ENCODE data around the gene FOXP1. TPM values are rescaled to one million over a fixed set of nuclear protein-coding genes. Genes with fewer than 3 reads are reported as not detected.

FOXP1 gene
- total RNA-seq, 1 experiment from 2014 or later, result 334 TPM

DNA sequence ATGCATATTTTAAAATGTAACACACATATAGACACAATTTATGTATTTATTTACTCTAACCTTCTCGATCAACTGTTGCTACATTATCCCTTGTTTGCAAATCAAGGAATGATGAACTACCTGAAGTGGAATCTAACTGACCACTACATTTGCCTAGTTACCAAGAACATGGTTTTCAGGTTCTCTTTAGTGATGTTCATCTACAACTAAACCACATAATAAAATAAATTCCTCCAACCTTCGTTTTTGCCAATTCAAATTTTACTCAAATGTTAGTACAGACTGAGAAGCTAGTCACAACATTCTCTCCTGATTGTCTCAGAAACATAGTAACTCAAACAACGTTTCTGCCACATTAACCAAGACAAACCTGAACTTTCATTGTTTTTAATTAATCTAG lies 521.9 kb downstream of the FOXP1 start:
- H3K4me3 ChIP-seq (ENCODE audit: low read length), result no peak overlapping the region
- H3K9me2 ChIP-seq (replicated peaks; ENCODE audit: insufficient read depth, low read length), result no peaks in the 10 kb centered on the region
- DNase-seq, result no peak
- H3K79me2 ChIP-seq (ENCODE audit: low read length), result peaks cover 95% of the 10 kb centered on the region
- peaks cover 91% of the 10 kb centered on the region for H3K4me1 ChIP-seq (ENCODE audit: low read length)
- no peak overlapping the region for H2AFZ ChIP-seq (ENCODE audit: low read length)
- peak overlapping the region; percentile 82 for H3K27ac ChIP-seq (ENCODE audit: low read length)
- H3K36me3 ChIP-seq (ENCODE audit: insufficient read depth, low read length), result no peaks in the 10 kb centered on the region; the same call in 1 of the 2 replicates
- H3K4me2 ChIP-seq (ENCODE audit: low read depth, low read length, poor library complexity, severe bottlenecking), result peak overlapping the region; percentile 82
- H3K9me3 ChIP-seq (ENCODE audit: low read length), result no peaks in the 10 kb centered on the region
- no peaks in the 10 kb centered on the region for H3K27me3 ChIP-seq (ENCODE audit: low read length)
- H3K9ac ChIP-seq (ENCODE audit: low read length), result no peak overlapping the region
- peaks cover 37% of the 10 kb centered on the region; the same call in 1 of the 2 replicates for H4K20me1 ChIP-seq (ENCODE audit: insufficient read depth, low read depth, low read length)

DNA sequence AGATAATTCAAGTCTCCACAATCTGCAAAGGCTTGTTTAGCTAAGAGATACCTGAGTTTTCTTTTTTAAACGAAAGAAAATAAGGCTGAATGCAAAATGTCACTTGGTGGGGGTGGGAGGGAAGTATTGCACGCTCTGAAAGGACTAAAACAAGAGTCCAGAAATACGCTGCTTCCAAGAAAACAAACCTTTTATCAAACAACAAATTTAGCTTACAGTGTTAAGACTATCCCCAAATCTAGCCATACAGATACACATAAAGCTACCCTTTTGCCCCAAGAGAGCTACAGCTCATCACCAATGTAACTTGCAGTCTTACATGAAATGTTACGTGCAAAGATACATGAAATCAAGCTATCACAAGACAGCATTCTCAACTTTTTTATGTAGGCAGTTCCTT lies 522.5 kb downstream of the FOXP1 start:
- Histone ChIP-seq H4K20me1 (ENCODE audit: insufficient read depth, low read depth, low read length) (peaks cover 35% of the 10 kb centered on the region; the same call in 1 of the 2 replicates), H3K36me3 (ENCODE audit: insufficient read depth, low read length) (no peaks in the 10 kb centered on the region; the same call in 1 of the 2 replicates), H3K4me3 (ENCODE audit: low read length) (no peak overlapping the region), H2AFZ (ENCODE audit: low read length) (no peak overlapping the region), H3K4me1 (ENCODE audit: low read length) (peaks cover 91% of the 10 kb centered on the region), H3K9ac (ENCODE audit: low read length) (no peak overlapping the region), H3K27ac (ENCODE audit: low read length) (peak overlapping the region; percentile 82), H3K9me2 (replicated peaks; ENCODE audit: insufficient read depth, low read length) (no peaks in the 10 kb centered on the region), H3K9me3 (ENCODE audit: low read length) (no peaks in the 10 kb centered on the region), H3K79me2 (ENCODE audit: low read length) (peaks cover 95% of the 10 kb centered on the region), H3K4me2 (ENCODE audit: low read depth, low read length, poor library complexity, severe bottlenecking) (peak overlapping the region; percentile 82), H3K27me3 (ENCODE audit: low read length) (no peaks in the 10 kb centered on the region)
- no peak for DNase-seq

DNA sequence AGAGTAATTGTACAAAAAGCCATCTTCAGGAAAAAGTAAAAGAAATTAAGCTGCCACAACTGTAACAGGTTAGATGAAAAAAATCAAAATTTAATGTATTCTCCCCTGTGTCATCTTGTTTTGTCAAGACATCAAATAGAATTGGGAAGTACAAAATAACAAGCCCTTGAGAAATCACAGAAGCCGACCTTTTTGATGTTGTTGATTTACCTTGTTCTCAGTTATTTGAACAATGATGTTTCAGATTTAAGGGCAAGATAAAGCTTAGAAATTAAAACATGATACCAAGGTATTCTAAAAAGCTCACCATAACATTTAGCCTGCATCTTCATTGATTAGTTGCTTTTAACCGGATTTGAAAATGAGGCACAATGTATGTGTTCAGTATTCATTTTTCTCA lies 523.0 kb downstream of the FOXP1 start:
- Histone ChIP-seq H3K9ac (ENCODE audit: low read length) (no peak overlapping the region), H3K27ac (ENCODE audit: low read length) (peak overlapping the region; percentile 82), H4K20me1 (ENCODE audit: insufficient read depth, low read depth, low read length) (peaks cover 34% of the 10 kb centered on the region), H2AFZ (ENCODE audit: low read length) (no peak overlapping the region), H3K4me1 (ENCODE audit: low read length) (peaks cover 91% of the 10 kb centered on the region), H3K4me3 (ENCODE audit: low read length) (no peak overlapping the region), H3K9me3 (ENCODE audit: low read length) (no peaks in the 10 kb centered on the region), H3K36me3 (ENCODE audit: insufficient read depth, low read length) (peaks cover under 1% of the 10 kb centered on the region; the same call in 1 of the 2 replicates), H3K9me2 (replicated peaks; ENCODE audit: insufficient read depth, low read length) (no peaks in the 10 kb centered on the region), H3K4me2 (ENCODE audit: low read depth, low read length, poor library complexity, severe bottlenecking) (peak overlapping the region; percentile 4), H3K79me2 (ENCODE audit: low read length) (peaks cover 95% of the 10 kb centered on the region), H3K27me3 (ENCODE audit: low read length) (no peaks in the 10 kb centered on the region)
- no peak for DNase-seq

DNA sequence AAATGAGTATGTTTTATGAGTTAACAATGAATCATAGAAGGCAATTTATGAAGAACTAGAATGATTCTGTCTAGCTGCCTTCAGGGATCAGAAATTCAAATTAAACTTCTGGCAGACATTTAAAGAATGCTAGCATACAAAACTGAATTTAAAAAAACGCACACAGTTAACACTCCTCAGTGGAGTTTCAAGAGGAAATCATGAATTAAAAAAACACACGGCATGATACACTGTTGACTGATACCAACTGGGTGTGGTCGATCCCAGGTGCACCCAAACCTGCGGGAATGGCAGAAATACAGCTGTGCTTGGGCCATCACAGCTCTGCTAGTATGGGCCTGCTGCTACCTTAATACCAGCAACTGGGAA lies 526.0 kb downstream of the FOXP1 start:
- Histone ChIP-seq H3K9me2 (replicated peaks; ENCODE audit: insufficient read depth, low read length) (no peaks in the 10 kb centered on the region), H3K4me1 (ENCODE audit: low read length) (peaks cover 99% of the 10 kb centered on the region), H3K9me3 (ENCODE audit: low read length) (no peaks in the 10 kb centered on the region), H3K79me2 (ENCODE audit: low read length) (peaks cover 98% of the 10 kb centered on the region), H3K4me2 (ENCODE audit: low read depth, low read length, poor library complexity, severe bottlenecking) (peak overlapping the region; percentile 28), H3K9ac (ENCODE audit: low read length) (no peak overlapping the region), H2AFZ (ENCODE audit: low read length) (no peak overlapping the region), H4K20me1 (ENCODE audit: insufficient read depth, low read depth, low read length) (peaks cover 40% of the 10 kb centered on the region), H3K36me3 (ENCODE audit: insufficient read depth, low read length) (peaks cover 5% of the 10 kb centered on the region; the same call in 1 of the 2 replicates), H3K4me3 (ENCODE audit: low read length) (no peak overlapping the region), H3K27me3 (ENCODE audit: low read length) (no peaks in the 10 kb centered on the region), H3K27ac (ENCODE audit: low read length) (peak overlapping the region; percentile 82; the same call in 1 of the 2 replicates)
- DNase-seq, result no peak

DNA sequence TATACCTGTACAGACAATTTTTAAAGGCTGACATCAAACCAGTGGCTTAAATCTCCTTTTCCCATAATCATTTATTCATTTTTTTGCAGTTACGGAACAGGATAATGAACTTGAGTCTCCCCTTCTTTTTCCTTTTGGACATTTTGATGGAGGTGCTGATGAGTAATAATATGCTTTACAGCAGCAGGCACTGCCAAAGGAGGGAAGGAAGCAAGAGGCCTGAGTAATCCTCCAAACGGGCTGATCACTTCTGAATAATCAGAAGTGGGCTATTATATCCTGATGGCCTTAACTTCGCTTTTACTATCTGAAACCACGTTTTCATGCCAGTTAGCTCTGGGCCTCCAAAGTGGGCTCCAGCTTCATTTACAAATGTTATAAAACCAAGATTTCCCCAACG lies 527.2 kb downstream of the FOXP1 start:
- no peak for DNase-seq
- peaks cover 98% of the 10 kb centered on the region for H3K79me2 ChIP-seq (ENCODE audit: low read length)
- H3K9me3 ChIP-seq (ENCODE audit: low read length), result no peaks in the 10 kb centered on the region
- H3K4me2 ChIP-seq (ENCODE audit: low read depth, low read length, poor library complexity, severe bottlenecking), result no peak overlapping the region
- H4K20me1 ChIP-seq (ENCODE audit: insufficient read depth, low read depth, low read length), result peaks cover 41% of the 10 kb centered on the region
- peak overlapping the region; percentile 9; the same call in 1 of the 2 replicates for H3K27ac ChIP-seq (ENCODE audit: low read length)
- H3K4me1 ChIP-seq (ENCODE audit: low read length), result peaks cover 99% of the 10 kb centered on the region
- no peak overlapping the region for H3K4me3 ChIP-seq (ENCODE audit: low read length)
- no peak overlapping the region for H2AFZ ChIP-seq (ENCODE audit: low read length)
- H3K27me3 ChIP-seq (ENCODE audit: low read length), result no peaks in the 10 kb centered on the region
- no peaks in the 10 kb centered on the region for H3K9me2 ChIP-seq (replicated peaks; ENCODE audit: insufficient read depth, low read length)
- no peak overlapping the region for H3K9ac ChIP-seq (ENCODE audit: low read length)
- peaks cover 13% of the 10 kb centered on the region; the same call in 1 of the 2 replicates for H3K36me3 ChIP-seq (ENCODE audit: insufficient read depth, low read length)

DNA sequence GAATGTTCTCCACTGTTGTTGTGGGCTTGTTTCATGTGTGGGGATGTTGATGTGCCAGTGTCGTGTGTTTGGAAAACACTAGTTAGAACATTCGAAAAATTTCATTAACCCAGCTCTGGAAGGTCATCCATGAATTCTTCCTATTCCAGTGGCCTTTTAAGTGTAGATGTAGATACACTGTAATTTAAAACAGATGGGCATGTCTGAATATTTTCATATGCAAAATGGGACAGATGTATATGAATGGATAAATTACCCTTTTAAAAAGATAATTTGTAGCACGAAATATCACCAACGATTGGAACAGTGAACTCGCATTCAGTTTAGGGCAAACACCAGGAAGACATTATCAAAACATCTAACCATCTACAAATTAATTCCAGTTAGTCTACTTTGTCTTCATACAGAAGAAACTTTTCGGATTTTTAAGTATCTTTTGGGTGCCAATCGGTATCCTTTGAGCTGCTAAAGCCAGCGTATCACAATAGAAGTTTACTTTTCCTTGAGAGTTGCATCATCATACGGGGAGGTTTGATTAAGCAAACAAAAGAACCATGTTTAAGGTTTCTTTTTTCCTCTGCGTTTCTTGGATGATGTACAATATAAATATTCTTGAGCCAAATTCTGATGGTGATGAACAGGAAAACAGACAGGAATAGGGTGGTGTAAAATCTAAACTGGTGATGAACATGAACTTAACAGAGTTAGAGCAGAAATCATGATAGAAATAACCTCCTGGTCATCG lies 528.1 kb downstream of the FOXP1 start:
- peaks cover 46% of the 10 kb centered on the region for H4K20me1 ChIP-seq (ENCODE audit: insufficient read depth, low read depth, low read length)
- H3K36me3 ChIP-seq (ENCODE audit: insufficient read depth, low read length), result peaks cover 19% of the 10 kb centered on the region; the same call in 1 of the 2 replicates
- H3K9ac ChIP-seq (ENCODE audit: low read length), result no peak overlapping the region
- H2AFZ ChIP-seq (ENCODE audit: low read length), result no peak overlapping the region
- H3K79me2 ChIP-seq (ENCODE audit: low read length), result peaks cover 98% of the 10 kb centered on the region
- H3K9me3 ChIP-seq (ENCODE audit: low read length), result no peaks in the 10 kb centered on the region
- no peaks in the 10 kb centered on the region for H3K9me2 ChIP-seq (replicated peaks; ENCODE audit: insufficient read depth, low read length)
- peak overlapping the region; percentile 27 for H3K27ac ChIP-seq (ENCODE audit: low read length)
- no peaks in the 10 kb centered on the region for H3K27me3 ChIP-seq (ENCODE audit: low read length)
- peak overlapping the region; percentile 57 for H3K4me2 ChIP-seq (ENCODE audit: low read depth, low read length, poor library complexity, severe bottlenecking)
- no peak overlapping the region for H3K4me3 ChIP-seq (ENCODE audit: low read length)
- H3K4me1 ChIP-seq (ENCODE audit: low read length), result peaks cover 99% of the 10 kb centered on the region
- DNase-seq, result no peak

DNA sequence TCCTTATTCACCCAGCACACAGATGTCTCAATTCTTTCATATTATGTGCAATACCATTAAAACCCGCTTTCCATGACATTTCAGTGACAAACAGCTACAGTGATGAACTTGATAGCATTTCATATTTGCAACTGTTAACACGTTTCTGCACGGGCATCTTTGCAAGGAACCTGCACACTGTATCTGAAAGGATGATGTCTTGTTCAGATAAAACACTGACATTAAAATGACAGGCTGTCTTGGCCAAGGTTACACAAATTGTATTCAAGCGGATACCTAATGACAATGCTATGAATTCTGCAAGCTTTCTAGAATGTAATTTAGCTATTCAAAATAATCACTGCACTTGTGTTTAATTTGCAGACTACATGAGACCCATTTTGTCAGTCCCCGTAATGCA lies 529.2 kb downstream of the FOXP1 start:
- H3K4me3 ChIP-seq (ENCODE audit: low read length), result no peak overlapping the region
- H3K79me2 ChIP-seq (ENCODE audit: low read length), result peaks cover 98% of the 10 kb centered on the region
- no peaks in the 10 kb centered on the region for H3K9me3 ChIP-seq (ENCODE audit: low read length)
- peaks cover 99% of the 10 kb centered on the region for H3K4me1 ChIP-seq (ENCODE audit: low read length)
- peak overlapping the region; percentile 27; the same call in 1 of the 2 replicates for H3K27ac ChIP-seq (ENCODE audit: low read length)
- peaks cover 29% of the 10 kb centered on the region; the same call in 1 of the 2 replicates for H3K36me3 ChIP-seq (ENCODE audit: insufficient read depth, low read length)
- no peaks in the 10 kb centered on the region for H3K27me3 ChIP-seq (ENCODE audit: low read length)
- no peaks in the 10 kb centered on the region for H3K9me2 ChIP-seq (replicated peaks; ENCODE audit: insufficient read depth, low read length)
- no peak overlapping the region for H2AFZ ChIP-seq (ENCODE audit: low read length)
- peaks cover 46% of the 10 kb centered on the region for H4K20me1 ChIP-seq (ENCODE audit: insufficient read depth, low read depth, low read length)
- no peak for DNase-seq
- peak overlapping the region; percentile 57 for H3K4me2 ChIP-seq (ENCODE audit: low read depth, low read length, poor library complexity, severe bottlenecking)
- H3K9ac ChIP-seq (ENCODE audit: low read length), result no peak overlapping the region

DNA sequence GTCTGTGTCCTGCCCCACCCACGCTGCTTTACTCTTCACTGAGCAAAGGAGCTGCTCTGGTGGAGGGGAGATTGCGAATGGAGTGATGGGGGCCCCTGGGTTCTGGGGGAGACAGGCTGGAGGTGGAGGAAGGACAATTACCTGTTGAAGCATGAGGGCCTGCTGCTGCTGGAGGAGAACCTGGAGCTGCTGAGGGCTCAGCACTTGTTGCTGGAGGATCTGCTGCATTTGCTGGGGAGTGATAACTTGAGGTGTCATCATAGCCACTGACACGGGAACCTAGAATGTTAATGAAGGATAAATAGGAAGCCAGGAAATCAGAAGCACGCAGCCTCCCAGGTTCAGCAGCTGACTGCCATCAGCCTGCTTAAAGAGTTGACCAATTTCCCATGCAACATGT lies 530.0 kb downstream of the FOXP1 start:
- Histone ChIP-seq H3K4me2 (ENCODE audit: low read depth, low read length, poor library complexity, severe bottlenecking) (peak overlapping the region; percentile 57), H2AFZ (ENCODE audit: low read length) (no peak overlapping the region), H3K4me3 (ENCODE audit: low read length) (no peak overlapping the region), H3K9me2 (replicated peaks; ENCODE audit: insufficient read depth, low read length) (no peaks in the 10 kb centered on the region), H3K9ac (ENCODE audit: low read length) (0 out of 2 replicates have a peak overlapping the region, but pooled peaks have one; percentile 16), H3K27ac (ENCODE audit: low read length) (peak overlapping the region; percentile 69), H3K27me3 (ENCODE audit: low read length) (no peaks in the 10 kb centered on the region), H3K36me3 (ENCODE audit: insufficient read depth, low read length) (peaks cover 36% of the 10 kb centered on the region; the same call in 1 of the 2 replicates), H3K79me2 (ENCODE audit: low read length) (peaks cover 98% of the 10 kb centered on the region), H3K9me3 (ENCODE audit: low read length) (no peaks in the 10 kb centered on the region), H4K20me1 (ENCODE audit: insufficient read depth, low read depth, low read length) (peaks cover 46% of the 10 kb centered on the region), H3K4me1 (ENCODE audit: low read length) (peaks cover 99% of the 10 kb centered on the region)
- DNase-seq, result no peak
